Measurements from ENCODE around the gene NEURL1B.

NEURL1B gene

DNA sequence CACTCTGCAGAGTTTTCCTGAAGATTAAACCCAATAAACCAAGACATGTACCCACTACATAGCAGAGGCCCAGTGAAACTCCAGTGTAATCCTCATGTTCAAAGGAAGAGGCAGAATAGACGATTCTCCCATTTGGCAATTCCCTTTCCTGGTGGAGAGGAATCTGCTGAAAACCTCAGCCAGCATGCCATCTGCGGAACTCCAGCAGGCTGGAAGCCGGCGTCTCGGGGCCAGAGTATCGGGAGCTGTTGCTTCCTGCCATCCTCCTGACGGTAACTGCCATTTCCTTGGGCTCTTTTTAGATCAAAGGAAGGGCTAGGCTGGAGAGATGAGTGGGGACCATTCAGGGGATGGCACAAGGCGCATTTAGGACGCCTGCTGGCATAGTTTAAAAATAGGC lies 20.5 kb downstream of the NEURL1B start:
- CTCF ChIA-PET = interaction anchor here (0.7 kb wide), 1 partner anchor 271 kb away, joined by 3 read pairs; no protein-coding TSS in a partner anchor
- DNase-seq (ENCODE audit: extremely low spot score) = no peak
- TF ChIP-seq CTBP1 (IDR thresholded peaks at IDR 0.05; ENCODE audit: borderline replicate concordance) (no peak), TARDBP (IDR thresholded peaks at IDR 0.05) (no peak), BHLHE40 (IDR thresholded peaks at IDR 0.05; ENCODE audit: borderline replicate concordance) (no peak), FOXK2 (IDR thresholded peaks at IDR 0.05) (no peak)

DNA sequence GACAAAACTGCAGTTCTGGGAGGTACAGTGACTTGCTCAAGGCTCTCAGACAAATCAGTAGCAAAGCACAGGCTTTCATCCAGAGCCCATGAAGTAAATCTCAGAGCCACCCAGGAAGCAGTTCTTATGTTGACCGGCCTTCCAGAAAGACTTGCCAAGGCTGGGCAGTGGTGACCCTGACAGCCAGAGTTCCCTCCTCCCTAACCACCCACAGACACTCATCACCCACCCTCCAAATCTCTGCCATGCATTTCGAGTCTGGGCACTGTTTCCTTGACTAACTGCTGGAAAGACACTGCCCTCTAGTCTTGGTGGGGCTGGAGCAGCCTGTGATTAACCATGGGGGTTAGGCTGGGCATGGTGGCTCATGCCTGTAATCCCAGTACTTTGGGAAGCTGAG lies 21.5 kb downstream of the NEURL1B start:
- POLR2A ChIA-PET = no interaction called here
- TF ChIP-seq SUZ12 (IDR thresholded peaks at IDR 0.05) = no peak
- no peak for TF ChIP-seq NFRKB (IDR thresholded peaks at IDR 0.05)
- no peak for TF ChIP-seq ZNF384 (IDR thresholded peaks at IDR 0.05)
- no peak for TF ChIP-seq HDGF (IDR thresholded peaks at IDR 0.05; ENCODE audit: borderline replicate concordance)
- TF ChIP-seq BHLHE40 (IDR thresholded peaks at IDR 0.05; ENCODE audit: borderline replicate concordance) = no peak
- TF ChIP-seq, protein P1, sequence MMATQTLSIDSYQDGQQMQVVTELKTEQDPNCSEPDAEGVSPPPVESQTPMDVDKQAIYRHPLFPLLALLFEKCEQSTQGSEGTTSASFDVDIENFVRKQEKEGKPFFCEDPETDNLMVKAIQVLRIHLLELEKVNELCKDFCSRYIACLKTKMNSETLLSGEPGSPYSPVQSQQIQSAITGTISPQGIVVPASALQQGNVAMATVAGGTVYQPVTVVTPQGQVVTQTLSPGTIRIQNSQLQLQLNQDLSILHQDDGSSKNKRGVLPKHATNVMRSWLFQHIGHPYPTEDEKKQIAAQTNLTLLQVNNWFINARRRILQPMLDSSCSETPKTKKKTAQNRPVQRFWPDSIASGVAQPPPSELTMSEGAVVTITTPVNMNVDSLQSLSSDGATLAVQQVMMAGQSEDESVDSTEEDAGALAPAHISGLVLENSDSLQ (IDR thresholded peaks at IDR 0.05) = no peak
- no peak for TF ChIP-seq LEF1 (IDR thresholded peaks at IDR 0.05; ENCODE audit: borderline replicate concordance)
- no peak for TF ChIP-seq ARNT (IDR thresholded peaks at IDR 0.05)
- TF ChIP-seq TARDBP (IDR thresholded peaks at IDR 0.05) = no peak
- TF ChIP-seq SP1 (IDR thresholded peaks at IDR 0.05) = no peak
- TF ChIP-seq FOXM1 (IDR thresholded peaks at IDR 0.05; ENCODE audit: borderline replicate concordance) = no peak
- no peak for TF ChIP-seq CTBP1 (IDR thresholded peaks at IDR 0.05; ENCODE audit: borderline replicate concordance)
- TF ChIP-seq L3MBTL2 (conservative IDR thresholded peaks at IDR 0.05) = no peak
- DNase-seq (ENCODE audit: extremely low spot score) = no peak
- CTCF ChIA-PET = no interaction called here

More for the DNA sequence above, 20.5 kb downstream of the NEURL1B start:
- POLR2A ChIA-PET = no interaction called here

DNA sequence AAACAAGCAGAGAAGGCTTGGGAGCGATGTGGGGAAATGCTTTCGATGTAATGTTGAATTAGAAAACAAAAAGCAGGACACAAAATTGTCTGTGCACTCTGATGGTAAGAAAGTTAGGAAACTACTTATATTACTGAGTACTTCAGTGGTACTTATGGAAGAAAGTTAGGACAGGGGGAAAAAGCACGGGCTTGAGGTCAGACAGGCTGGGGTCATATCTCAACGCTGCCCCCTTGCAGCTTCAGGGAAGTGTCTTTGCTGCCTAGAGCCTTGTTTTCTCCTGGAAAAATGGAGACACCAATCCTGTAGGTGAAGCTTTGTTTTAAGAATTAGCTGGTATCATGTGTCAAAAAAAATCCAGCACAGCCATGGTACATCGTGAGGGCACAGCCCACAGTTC lies 23.0 kb downstream of the NEURL1B start:
- no peak for DNase-seq (ENCODE audit: extremely low spot score)
- ChIA-PET POLR2A (no interaction called here), CTCF (interaction anchor here (0.6 to 1.6 kb wide), 2 partner anchors 43 to 276 kb away, joined by 3 to 6 read pairs; no protein-coding TSS in a partner anchor)
- no peak for TF ChIP-seq HDGF (IDR thresholded peaks at IDR 0.05; ENCODE audit: borderline replicate concordance)
- TF ChIP-seq, protein P1 (IDR thresholded peaks at IDR 0.05) = no peak
- TF ChIP-seq FOXA1 (IDR thresholded peaks at IDR 0.05) = no peak
- TF ChIP-seq NFRKB (IDR thresholded peaks at IDR 0.05) = no peak
- TF ChIP-seq TARDBP (IDR thresholded peaks at IDR 0.05) = no peak
- TF ChIP-seq ZNF384 (IDR thresholded peaks at IDR 0.05) = no peak
- no peak for TF ChIP-seq ELF4 (IDR thresholded peaks at IDR 0.05)
- TF ChIP-seq SUZ12 (IDR thresholded peaks at IDR 0.05) = no peak
- TF ChIP-seq FOXM1 (IDR thresholded peaks at IDR 0.05; ENCODE audit: borderline replicate concordance) = no peak
- no peak for TF ChIP-seq CTBP1 (IDR thresholded peaks at IDR 0.05; ENCODE audit: borderline replicate concordance)
- no peak for TF ChIP-seq LEF1 (IDR thresholded peaks at IDR 0.05; ENCODE audit: borderline replicate concordance)
- no peak for TF ChIP-seq L3MBTL2 (conservative IDR thresholded peaks at IDR 0.05)
- no peak for TF ChIP-seq BHLHE40 (IDR thresholded peaks at IDR 0.05; ENCODE audit: borderline replicate concordance)
- TF ChIP-seq SP1 (IDR thresholded peaks at IDR 0.05) = no peak
- TF ChIP-seq ARNT (IDR thresholded peaks at IDR 0.05) = no peak
- TF ChIP-seq FOXK2 (IDR thresholded peaks at IDR 0.05) = no peak

DNA sequence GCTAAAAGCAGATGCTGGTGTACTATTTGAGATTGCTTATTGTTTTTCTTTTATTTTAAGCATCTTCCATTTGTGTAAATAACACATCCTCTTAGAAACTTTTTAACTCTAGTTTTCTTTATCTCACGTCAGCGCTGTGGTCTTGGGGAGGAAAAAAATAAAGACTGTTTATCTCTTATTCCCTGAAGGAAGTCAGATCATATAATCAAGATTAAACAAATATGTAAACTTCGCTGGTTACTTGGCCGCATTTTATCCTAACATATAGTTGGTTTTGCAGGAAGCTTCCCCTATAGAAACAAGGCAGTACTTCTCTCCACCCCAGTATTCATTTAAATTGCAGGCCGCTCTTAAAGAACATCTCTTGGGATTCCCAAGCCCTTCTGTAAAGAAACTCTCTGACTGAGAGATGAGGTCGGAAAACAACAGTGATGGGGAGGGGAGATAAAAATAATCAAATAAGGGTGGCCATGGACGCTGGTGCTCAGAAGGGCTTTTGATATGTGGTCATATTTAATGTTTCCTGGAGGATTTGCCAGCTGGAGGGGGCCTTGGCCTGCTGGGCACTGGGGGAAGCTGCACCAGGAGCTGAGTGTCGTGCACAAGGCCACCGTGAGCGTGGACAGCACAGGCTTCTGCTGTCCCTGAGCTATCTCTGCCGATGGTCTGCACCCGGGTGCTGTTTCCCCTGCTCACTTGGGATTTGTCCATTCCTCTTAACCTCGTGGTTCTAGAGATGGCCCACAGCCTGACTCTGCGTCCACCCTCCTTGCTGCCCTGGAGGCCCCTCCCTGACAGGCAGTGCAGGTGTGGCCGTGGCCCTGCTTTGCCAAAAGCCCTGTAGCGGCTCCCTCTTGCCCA lies 23.8 kb downstream of the NEURL1B start:
- POLR2A ChIA-PET = no interaction called here
- TF ChIP-seq CTBP1 (IDR thresholded peaks at IDR 0.05; ENCODE audit: borderline replicate concordance) (no peak), NFRKB (IDR thresholded peaks at IDR 0.05) (no peak), LEF1 (IDR thresholded peaks at IDR 0.05; ENCODE audit: borderline replicate concordance) (no peak)
- no peak for DNase-seq (ENCODE audit: extremely low spot score)
- CTCF ChIA-PET = interaction anchor here (0.6 to 1.6 kb wide), 2 partner anchors 42 to 275 kb away, joined by 3 to 6 read pairs; no protein-coding TSS in a partner anchor

DNA sequence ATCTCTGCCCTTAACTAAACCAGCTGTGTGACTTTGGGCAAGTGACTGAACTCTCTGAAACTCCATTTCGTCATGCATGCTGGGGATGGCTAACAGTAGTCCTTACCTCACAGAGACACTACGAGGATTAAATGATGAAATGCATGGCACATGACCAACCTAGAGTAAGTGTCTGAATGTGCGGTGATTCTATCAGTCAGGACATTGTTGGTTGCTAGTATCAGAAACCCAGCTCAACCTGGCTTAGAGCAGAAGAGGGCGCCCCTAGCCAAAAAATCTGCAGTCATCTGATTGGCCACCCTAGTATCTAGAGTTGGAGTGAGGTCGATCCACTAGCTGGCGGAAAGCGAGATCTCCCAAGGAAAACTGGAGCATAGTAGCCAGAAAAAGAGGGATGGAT lies 25.2 kb downstream of the NEURL1B start:
- DNase-seq (ENCODE audit: extremely low spot score) = no peak
- ChIA-PET POLR2A (no interaction called here), CTCF (interaction anchor here (0.6 kb wide), 4 partner anchors 31 to 366 kb away, joined by 3 to 5 read pairs (median 4); no protein-coding TSS in a partner anchor)
- TF ChIP-seq CTBP1 (IDR thresholded peaks at IDR 0.05; ENCODE audit: borderline replicate concordance) (no peak), LEF1 (IDR thresholded peaks at IDR 0.05; ENCODE audit: borderline replicate concordance) (no peak), ARNT (IDR thresholded peaks at IDR 0.05) (no peak), TARDBP (IDR thresholded peaks at IDR 0.05) (no peak), NFRKB (IDR thresholded peaks at IDR 0.05) (no peak), FOXA1 (IDR thresholded peaks at IDR 0.05) (no peak), SUZ12 (IDR thresholded peaks at IDR 0.05) (no peak), HDGF (IDR thresholded peaks at IDR 0.05; ENCODE audit: borderline replicate concordance) (no peak), BHLHE40 (IDR thresholded peaks at IDR 0.05; ENCODE audit: borderline replicate concordance) (no peak), L3MBTL2 (conservative IDR thresholded peaks at IDR 0.05) (no peak), ELF4 (IDR thresholded peaks at IDR 0.05) (no peak), FOXK2 (IDR thresholded peaks at IDR 0.05) (no peak)
- TF ChIP-seq, protein P1 (IDR thresholded peaks at IDR 0.05) = no peak

All from HEK293T (cell line).